ENCODE data around the gene SMIM7.

DNA sequence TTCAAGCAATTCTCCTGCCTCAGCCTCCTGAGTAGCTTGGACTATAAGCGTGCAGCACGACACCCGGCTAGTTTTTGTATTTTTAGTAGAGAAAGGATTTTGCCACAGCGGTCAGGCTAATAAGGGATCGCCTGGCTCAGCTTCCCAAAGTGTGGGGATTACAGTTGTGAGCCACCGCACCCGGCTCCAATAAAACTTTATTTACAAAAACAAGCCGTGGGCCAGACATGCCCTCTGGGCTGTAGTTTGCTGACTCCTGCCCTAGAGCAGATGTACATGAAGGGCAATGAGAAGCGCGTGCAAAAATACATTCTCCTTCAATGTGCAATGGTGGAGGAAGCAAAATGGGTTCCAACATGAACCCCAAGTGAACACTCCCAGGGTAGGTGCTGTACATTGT lies 18.2 kb downstream of the SMIM7 start:
- TF ChIP-seq, protein P1, sequence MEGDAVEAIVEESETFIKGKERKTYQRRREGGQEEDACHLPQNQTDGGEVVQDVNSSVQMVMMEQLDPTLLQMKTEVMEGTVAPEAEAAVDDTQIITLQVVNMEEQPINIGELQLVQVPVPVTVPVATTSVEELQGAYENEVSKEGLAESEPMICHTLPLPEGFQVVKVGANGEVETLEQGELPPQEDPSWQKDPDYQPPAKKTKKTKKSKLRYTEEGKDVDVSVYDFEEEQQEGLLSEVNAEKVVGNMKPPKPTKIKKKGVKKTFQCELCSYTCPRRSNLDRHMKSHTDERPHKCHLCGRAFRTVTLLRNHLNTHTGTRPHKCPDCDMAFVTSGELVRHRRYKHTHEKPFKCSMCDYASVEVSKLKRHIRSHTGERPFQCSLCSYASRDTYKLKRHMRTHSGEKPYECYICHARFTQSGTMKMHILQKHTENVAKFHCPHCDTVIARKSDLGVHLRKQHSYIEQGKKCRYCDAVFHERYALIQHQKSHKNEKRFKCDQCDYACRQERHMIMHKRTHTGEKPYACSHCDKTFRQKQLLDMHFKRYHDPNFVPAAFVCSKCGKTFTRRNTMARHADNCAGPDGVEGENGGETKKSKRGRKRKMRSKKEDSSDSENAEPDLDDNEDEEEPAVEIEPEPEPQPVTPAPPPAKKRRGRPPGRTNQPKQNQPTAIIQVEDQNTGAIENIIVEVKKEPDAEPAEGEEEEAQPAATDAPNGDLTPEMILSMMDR (conservative IDR thresholded peaks at IDR 0.05; ENCODE audit: low read length): no peak
- no peak for TF ChIP-seq EZH2phosphoT487 (IDR thresholded peaks at IDR 0.05; ENCODE audit: borderline replicate concordance)

All from Loucy (cell line).